Measurements from ENCODE around the gene CALN1.
"Not testable (repeated sequence)": the region's sequence is repeated elsewhere in the genome, so short reads cannot be mapped to it uniquely, and the experiment has no call there.

The CALN1 gene

DNA sequence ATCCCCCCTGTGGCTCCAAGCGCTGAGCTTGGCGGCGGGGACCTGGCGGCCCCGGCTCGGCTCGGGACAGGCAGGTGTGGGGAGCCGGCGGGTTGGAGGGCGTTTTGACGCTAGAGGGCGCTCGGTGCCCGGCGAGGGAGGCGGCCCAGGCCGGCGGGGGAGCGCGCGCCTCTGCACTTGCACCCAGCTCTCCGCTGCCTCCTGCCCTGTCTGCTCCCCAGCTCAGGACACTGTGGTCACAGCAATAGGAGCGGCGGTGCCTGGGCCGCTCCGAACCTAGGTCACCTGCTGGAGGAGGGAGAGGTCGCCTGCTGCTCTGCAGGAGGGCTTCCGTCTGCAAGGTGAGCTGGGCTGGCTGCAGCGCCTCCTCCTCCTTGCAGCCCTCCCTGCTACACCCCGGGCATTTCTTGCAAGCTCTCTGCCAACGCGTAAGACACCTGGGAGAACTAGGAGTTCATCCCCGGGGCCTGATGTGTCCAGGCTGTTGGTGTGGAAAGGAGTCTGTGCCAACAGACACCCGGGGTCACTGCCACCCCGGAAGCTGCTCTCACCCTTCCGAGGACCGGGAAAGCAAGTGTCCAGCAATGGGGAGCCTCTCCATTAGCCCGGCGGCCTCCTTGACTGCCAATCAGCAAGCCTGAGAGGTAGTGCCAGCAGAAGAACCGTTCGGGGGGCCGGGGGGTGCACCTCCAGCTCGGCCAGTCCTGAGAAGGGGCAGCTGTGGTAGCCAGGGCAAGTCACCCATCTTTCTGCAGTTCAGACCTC, 659.8 kb downstream of the CALN1 start:
- Histone ChIP-seq H3K4me1 (no peaks in the 10 kb centered on the region), H3K27me3 (no peaks in the 10 kb centered on the region; the same call in 1 of the 2 replicates), H3K36me3 (no peaks in the 10 kb centered on the region), H3K4me3 (ENCODE audit: low read depth, low read length) (no peak overlapping the region), H3K9me3 (no peaks in the 10 kb centered on the region)
- DNase-seq = peak; percentile 79
- TF ChIP-seq, protein P1, sequence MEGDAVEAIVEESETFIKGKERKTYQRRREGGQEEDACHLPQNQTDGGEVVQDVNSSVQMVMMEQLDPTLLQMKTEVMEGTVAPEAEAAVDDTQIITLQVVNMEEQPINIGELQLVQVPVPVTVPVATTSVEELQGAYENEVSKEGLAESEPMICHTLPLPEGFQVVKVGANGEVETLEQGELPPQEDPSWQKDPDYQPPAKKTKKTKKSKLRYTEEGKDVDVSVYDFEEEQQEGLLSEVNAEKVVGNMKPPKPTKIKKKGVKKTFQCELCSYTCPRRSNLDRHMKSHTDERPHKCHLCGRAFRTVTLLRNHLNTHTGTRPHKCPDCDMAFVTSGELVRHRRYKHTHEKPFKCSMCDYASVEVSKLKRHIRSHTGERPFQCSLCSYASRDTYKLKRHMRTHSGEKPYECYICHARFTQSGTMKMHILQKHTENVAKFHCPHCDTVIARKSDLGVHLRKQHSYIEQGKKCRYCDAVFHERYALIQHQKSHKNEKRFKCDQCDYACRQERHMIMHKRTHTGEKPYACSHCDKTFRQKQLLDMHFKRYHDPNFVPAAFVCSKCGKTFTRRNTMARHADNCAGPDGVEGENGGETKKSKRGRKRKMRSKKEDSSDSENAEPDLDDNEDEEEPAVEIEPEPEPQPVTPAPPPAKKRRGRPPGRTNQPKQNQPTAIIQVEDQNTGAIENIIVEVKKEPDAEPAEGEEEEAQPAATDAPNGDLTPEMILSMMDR (IDR thresholded peaks at IDR 0.05; ENCODE audit: low read depth, low read length) = peak; percentile 76

DNA sequence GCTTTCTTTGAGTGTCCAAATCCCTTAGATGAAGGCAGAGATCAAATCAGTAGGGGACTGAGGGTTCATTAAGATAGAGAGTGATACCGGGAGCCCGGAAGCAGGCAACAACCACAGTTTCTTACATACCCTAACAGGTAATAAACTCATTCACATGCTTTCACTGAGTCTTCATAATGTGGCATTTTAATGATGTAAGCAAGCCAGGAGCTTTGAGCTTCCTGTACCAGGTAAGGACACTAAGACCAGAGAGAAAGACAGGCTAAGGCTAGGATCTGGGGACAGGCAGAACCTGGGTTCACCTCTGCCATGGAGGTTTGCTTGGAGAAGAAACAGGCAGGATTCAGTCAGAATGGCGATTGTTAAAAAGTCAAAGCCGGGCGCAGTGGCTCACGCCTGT, 661.8 kb downstream of the CALN1 start:
- Histone ChIP-seq H3K27me3 (no peaks in the 10 kb centered on the region; the same call in 1 of the 2 replicates), H3K4me3 (ENCODE audit: low read depth, low read length) (no peak overlapping the region)

DNA sequence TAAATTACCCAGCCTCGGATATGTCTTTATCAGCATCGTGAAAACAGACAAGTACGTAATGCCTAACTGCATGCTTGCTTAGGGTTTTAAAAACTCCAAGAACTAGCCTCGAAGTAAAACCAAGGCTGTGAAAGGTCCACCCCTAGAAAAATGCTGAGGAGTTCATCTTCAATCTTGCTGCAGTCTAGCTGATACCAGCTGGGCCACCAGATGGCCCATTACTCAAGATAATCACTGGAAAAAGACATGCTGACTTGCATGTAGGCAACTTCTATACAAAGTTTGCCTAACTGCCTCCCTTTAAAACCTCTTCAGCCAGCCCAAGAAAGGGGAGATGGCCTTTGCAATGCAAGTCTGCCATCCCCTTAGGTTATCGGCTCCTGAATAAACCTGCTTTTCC, 666.1 kb downstream of the CALN1 start:
- no peaks in the 10 kb centered on the region for H3K27me3 ChIP-seq
- no peaks in the 10 kb centered on the region for H3K4me1 ChIP-seq
- no peaks in the 10 kb centered on the region; the same call in 1 of the 2 replicates for H3K9me3 ChIP-seq
- no peak for DNase-seq
- H3K36me3 ChIP-seq = no peaks in the 10 kb centered on the region
- TF ChIP-seq, protein P1 (IDR thresholded peaks at IDR 0.05; ENCODE audit: low read depth, low read length) = no peak
- H3K4me3 ChIP-seq (ENCODE audit: low read depth, low read length) = no peak overlapping the region

More for the DNA sequence above, 661.8 kb downstream of the CALN1 start:
- TF ChIP-seq, protein P1 (IDR thresholded peaks at IDR 0.05; ENCODE audit: low read depth, low read length) = no peak
- Histone ChIP-seq H3K36me3 (no peaks in the 10 kb centered on the region), H3K9me3 (no peaks in the 10 kb centered on the region), H3K4me1 (no peaks in the 10 kb centered on the region)
- DNase-seq = no peak

DNA sequence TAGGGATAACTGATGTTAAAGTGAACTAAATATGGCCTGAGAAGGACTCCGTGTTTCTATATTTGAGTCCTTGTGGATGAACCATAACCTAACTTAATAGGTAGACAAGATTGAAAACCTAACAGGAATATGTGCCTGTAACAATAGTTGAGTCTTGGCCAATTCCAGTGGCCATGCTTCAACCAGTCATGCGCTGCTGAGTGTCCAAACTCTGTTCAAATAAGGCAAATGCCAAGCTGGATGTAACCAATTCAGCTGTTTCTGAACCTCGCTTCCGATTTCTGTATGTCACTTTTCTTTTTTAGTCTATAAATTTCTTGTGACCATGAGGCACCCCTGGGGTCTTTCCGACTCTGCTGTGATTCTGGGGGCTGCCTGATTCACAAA, 672.0 kb downstream of the CALN1 start:
- H3K4me1 ChIP-seq = no peaks in the 10 kb centered on the region
- no peak overlapping the region for H3K4me3 ChIP-seq (ENCODE audit: low read depth, low read length)
- TF ChIP-seq, protein P1 (IDR thresholded peaks at IDR 0.05; ENCODE audit: low read depth, low read length) = no peak
- no peaks in the 10 kb centered on the region for H3K36me3 ChIP-seq
- H3K27me3 ChIP-seq = no peaks in the 10 kb centered on the region
- no peak for DNase-seq
- H3K9me3 ChIP-seq = no peaks in the 10 kb centered on the region; the same call in 1 of the 2 replicates

DNA sequence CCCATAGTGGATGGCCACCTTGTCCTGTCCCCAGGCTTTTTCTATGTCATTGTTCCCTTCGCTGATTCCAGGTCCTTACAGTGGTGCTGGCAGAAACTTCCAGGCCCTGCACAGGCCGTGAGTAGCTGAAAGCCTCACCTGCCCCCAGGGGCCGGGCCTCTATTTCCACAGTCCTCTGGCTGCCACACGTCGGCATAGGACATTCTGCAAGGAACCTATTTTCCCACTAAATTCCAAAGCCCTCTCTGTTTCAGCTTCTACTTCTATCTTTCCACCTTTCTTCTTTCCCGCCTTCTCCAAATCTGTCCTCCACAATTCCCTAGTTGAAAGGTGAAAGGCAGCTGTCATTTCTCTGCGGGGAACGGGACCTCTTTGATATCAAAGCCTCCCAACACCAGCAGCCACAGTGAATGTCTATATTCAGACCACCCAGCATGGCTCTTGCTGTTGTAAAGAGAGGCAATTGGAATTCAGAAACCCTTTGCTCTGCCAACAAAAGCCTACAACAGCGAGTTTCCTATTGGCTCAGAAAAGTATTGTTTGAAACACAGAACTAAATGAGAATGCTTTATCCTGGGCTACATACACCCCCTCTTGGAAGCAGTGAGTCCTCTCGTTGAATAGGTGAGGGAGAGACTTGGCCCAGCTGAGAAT, 672.5 kb downstream of the CALN1 start:
- Histone ChIP-seq H3K27me3 (no peaks in the 10 kb centered on the region), H3K9me3 (no peaks in the 10 kb centered on the region; the same call in 1 of the 2 replicates), H3K36me3 (no peaks in the 10 kb centered on the region), H3K4me3 (ENCODE audit: low read depth, low read length) (no peak overlapping the region), H3K4me1 (no peaks in the 10 kb centered on the region)
- TF ChIP-seq, protein P1 (IDR thresholded peaks at IDR 0.05; ENCODE audit: low read depth, low read length) = no peak
- DNase-seq = no peak

DNA sequence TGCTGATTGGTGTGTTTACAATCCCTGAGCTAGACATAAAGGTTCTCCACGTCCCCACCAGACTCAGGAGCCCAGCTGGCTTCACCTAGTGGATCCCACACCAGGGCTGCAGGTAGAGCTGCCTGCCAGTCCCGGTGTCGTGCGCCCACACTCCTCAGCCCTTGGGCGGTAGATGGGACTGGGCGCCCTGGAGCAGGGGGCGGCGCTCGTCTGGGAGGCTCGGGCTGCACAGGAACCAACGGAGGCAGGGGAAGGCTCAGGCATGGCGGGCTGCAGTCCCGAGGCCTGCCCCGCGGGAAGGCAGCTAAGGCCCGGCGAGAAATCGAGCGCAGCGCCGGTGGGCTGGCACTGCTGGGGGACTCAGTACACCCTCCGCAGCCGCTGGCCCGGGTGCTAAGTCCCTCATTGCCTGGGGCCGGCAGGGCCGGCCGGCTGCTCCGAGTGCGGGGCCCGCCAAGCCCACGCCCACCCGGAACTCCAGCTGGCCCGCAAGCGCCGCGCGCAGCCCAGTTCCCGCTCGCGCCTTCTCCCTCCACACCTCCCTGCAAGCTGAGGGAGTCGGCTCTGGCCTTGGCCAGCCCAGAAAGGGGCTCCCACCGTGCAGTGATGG, 674.1 kb downstream of the CALN1 start:
- not testable (repeated sequence) for H3K4me3 ChIP-seq (ENCODE audit: low read depth, low read length); H3K36me3 ChIP-seq; DNase-seq; H3K9me3 ChIP-seq; H3K27me3 ChIP-seq; H3K4me1 ChIP-seq
